ENCODE data around the gene PRDM11. TPM values are rescaled to one million over a fixed set of nuclear protein-coding genes. Genes with fewer than 3 reads are reported as not detected.
A peak's percentile ranks its signal among the peaks of the same experiment; 100 is the strongest.

The PRDM11 gene
- total RNA-seq, 1 experiment from 2014 or later, result 10.7 TPM

DNA sequence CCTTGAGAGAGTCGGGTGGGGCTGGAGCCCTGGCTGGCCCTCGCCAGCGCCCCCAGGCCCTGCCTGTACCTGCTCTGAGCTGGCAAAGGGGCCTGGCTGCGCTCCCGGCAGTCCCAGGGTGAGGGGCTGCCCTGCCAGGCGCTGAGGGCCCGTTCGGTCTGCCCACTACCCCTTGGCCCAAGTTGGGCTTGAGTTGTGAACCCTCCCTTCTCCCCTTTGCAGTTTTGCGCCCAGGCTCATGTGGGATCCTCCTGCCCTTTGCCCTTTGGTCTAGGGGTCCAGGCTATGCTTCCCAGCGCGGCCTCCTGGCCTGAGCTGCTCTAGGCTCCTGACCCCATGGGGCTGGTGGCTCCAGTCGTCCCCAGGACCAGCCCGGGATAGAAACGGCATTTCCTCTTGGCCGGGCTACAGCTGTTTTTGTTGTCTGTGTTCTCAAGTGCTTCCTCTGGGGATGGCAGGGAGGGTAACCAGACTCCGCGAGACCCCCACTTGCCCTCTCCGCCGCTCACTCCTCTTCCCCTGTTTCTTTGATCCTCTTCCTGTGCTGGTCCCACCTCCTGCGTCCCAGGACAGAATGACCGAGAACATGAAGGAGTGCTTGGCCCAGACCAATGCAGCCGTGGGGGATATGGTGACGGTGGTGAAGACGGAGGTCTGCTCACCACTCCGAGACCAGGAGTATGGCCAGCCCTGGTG lies 34.9 kb downstream of the PRDM11 start:
- Histone ChIP-seq H3K27me3 (ENCODE audit: insufficient read depth, low read depth) (no peaks in the 10 kb centered on the region), H3K79me2 (ENCODE audit: low read depth) (no peaks in the 10 kb centered on the region), H3K4me3 (peak overlapping the region; percentile 48; the same call in 1 of the 2 replicates), H3K4me2 (peak overlapping the region; percentile 72), H3K9me2 (ENCODE audit: insufficient read depth) (no peaks in the 10 kb centered on the region), H3K4me1 (replicated peaks; ENCODE audit: insufficient read depth) (0 out of 2 replicates have a peak, but pooled peaks cover 8% of the 10 kb centered on the region), H3K9me3 (ENCODE audit: insufficient read depth, low read depth) (no peaks in the 10 kb centered on the region), H3K36me3 (ENCODE audit: low read depth) (no peaks in the 10 kb centered on the region), H4K20me1 (ENCODE audit: insufficient read depth) (0 out of 2 replicates have a peak, but pooled peaks cover 4% of the 10 kb centered on the region), H3K27ac (no peak overlapping the region), H3F3A (ENCODE audit: insufficient read depth, low read depth) (no peaks in the 10 kb centered on the region), H2AFZ (no peak overlapping the region)
- DNase-seq, result no peak
- TF ChIP-seq, protein P1, sequence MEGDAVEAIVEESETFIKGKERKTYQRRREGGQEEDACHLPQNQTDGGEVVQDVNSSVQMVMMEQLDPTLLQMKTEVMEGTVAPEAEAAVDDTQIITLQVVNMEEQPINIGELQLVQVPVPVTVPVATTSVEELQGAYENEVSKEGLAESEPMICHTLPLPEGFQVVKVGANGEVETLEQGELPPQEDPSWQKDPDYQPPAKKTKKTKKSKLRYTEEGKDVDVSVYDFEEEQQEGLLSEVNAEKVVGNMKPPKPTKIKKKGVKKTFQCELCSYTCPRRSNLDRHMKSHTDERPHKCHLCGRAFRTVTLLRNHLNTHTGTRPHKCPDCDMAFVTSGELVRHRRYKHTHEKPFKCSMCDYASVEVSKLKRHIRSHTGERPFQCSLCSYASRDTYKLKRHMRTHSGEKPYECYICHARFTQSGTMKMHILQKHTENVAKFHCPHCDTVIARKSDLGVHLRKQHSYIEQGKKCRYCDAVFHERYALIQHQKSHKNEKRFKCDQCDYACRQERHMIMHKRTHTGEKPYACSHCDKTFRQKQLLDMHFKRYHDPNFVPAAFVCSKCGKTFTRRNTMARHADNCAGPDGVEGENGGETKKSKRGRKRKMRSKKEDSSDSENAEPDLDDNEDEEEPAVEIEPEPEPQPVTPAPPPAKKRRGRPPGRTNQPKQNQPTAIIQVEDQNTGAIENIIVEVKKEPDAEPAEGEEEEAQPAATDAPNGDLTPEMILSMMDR (conservative IDR thresholded peaks at IDR 0.05), result no peak
- TF ChIP-seq EZH2 (IDR thresholded peaks at IDR 0.05; ENCODE audit: low read depth), result no peak
- POLR2A ChIA-PET (ENCODE audit: unreplicated experiment), result no interaction called here
- CTCF ChIA-PET, result no interaction called here
- no TSS peak for BruUV-seq (replicated peaks)
- intact Hi-C loops (cut with micrococcal nuclease; ENCODE audit: unreplicated experiment), result no loop called here

DNA sequence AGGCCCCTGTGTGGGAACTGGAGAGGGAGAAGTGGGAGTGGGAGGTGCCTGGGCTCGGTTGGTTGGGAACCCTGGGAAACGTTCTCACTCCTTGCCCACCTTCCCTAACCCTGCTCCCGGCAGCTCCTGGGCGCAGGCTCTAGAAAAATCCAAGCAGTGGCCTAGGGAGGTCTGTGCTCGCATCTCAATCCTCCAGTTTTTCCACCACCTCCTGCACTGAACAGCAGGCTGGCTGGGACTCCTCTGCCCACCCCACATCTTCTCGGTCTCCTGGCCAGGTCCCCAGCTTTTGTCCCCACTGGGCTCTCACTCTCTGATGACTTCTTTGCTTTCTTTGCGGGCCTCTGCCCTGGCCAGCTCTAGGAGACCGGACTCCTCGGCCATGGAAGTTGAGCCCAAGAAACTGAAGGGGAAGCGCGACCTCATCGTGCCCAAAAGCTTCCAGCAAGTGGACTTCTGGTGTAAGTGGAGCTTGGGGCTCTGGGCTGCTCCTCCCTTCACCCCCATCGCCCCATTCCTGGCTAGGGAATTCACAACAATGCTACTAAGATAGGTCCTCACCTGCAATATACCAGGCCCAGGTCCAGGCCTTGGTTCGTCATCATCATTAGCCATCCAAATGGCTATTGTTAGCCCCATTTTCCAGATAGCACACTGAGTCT lies 35.6 kb downstream of the PRDM11 start:
- intact Hi-C loops (cut with micrococcal nuclease; ENCODE audit: unreplicated experiment), result no loop called here
- Histone ChIP-seq H4K20me1 (ENCODE audit: insufficient read depth) (0 out of 2 replicates have a peak, but pooled peaks cover 4% of the 10 kb centered on the region), H3K9me3 (ENCODE audit: insufficient read depth, low read depth) (no peaks in the 10 kb centered on the region), H3F3A (ENCODE audit: insufficient read depth, low read depth) (no peaks in the 10 kb centered on the region), H3K4me1 (replicated peaks; ENCODE audit: insufficient read depth) (0 out of 2 replicates have a peak, but pooled peaks cover 8% of the 10 kb centered on the region), H3K4me2 (no peak overlapping the region), H3K36me3 (ENCODE audit: low read depth) (no peaks in the 10 kb centered on the region), H3K79me2 (ENCODE audit: low read depth) (no peaks in the 10 kb centered on the region), H3K4me3 (no peak overlapping the region), H3K27me3 (ENCODE audit: insufficient read depth, low read depth) (no peaks in the 10 kb centered on the region), H3K9me2 (ENCODE audit: insufficient read depth) (no peaks in the 10 kb centered on the region), H2AFZ (no peak overlapping the region), H3K27ac (no peak overlapping the region)
- BruUV-seq (replicated peaks), result TSS peak; percentile 39
- CTCF ChIA-PET, result no interaction called here
- TF ChIP-seq EZH2 (IDR thresholded peaks at IDR 0.05; ENCODE audit: low read depth), result no peak
- TF ChIP-seq, protein P1 (conservative IDR thresholded peaks at IDR 0.05), result no peak
- no peak for DNase-seq
- POLR2A ChIA-PET (ENCODE audit: unreplicated experiment), result no interaction called here

DNA sequence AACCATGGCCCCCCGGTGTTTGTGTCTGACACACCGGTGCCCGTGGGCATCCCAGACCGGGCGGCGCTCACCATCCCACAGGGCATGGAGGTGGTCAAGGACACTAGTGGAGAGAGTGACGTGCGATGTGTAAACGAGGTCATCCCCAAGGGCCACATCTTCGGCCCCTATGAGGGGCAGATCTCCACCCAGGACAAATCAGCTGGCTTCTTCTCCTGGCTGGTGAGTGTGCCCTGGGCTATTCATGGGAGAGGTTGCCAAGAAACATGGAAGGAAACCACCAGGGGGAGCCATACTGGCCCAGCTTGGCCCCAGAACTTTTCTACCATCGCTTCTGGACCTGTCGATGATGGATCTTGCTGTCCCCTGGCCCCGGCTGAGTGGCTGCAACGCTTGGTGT lies 36.5 kb downstream of the PRDM11 start:
- POLR2A ChIA-PET (ENCODE audit: unreplicated experiment), result no interaction called here
- H3K4me1 ChIP-seq (replicated peaks; ENCODE audit: insufficient read depth), result 0 out of 2 replicates have a peak, but pooled peaks cover 8% of the 10 kb centered on the region
- no peaks in the 10 kb centered on the region for H3K79me2 ChIP-seq (ENCODE audit: low read depth)
- TF ChIP-seq, protein P1 (conservative IDR thresholded peaks at IDR 0.05), result peak; percentile 73
- TF ChIP-seq EZH2 (IDR thresholded peaks at IDR 0.05; ENCODE audit: low read depth), result no peak
- no peak overlapping the region for H3K4me2 ChIP-seq
- H4K20me1 ChIP-seq (ENCODE audit: insufficient read depth), result 0 out of 2 replicates have a peak, but pooled peaks cover 4% of the 10 kb centered on the region
- H3K9me3 ChIP-seq (ENCODE audit: insufficient read depth, low read depth), result no peaks in the 10 kb centered on the region
- H3K36me3 ChIP-seq (ENCODE audit: low read depth), result no peaks in the 10 kb centered on the region
- DNase-seq, result peak in 1 of 2 experiments; percentile 16
- intact Hi-C loops (cut with micrococcal nuclease; ENCODE audit: unreplicated experiment), result no loop called here
- no peaks in the 10 kb centered on the region for H3F3A ChIP-seq (ENCODE audit: insufficient read depth, low read depth)
- H3K9me2 ChIP-seq (ENCODE audit: insufficient read depth), result no peaks in the 10 kb centered on the region
- H3K4me3 ChIP-seq, result no peak overlapping the region
- H3K27me3 ChIP-seq (ENCODE audit: insufficient read depth, low read depth), result no peaks in the 10 kb centered on the region
- no peak overlapping the region for H3K27ac ChIP-seq
- CTCF ChIA-PET, result no interaction called here
- no peak overlapping the region for H2AFZ ChIP-seq
- no TSS peak for BruUV-seq (replicated peaks)

All from PC-9 (cell line).